Measurements from ENCODE around the gene UBN1.

The UBN1 gene

GRCh38 chr16:4846901-4847773 lies at the start of gene UBN1, which contains the start of gene GLYR1:
Gene UBN1, plus strand, starts transcription at chr16:4847481. Its CDS starts 5,437 bp downstream, at chr16:4852918.
Gene GLYR1, minus strand, starts transcription at chr16:4847288. Its CDS starts 23 bp downstream, at chr16:4847265.
- Histone ChIP-seq H3K27me3 (ENCODE audit: insufficient read depth, poor library complexity, severe bottlenecking) (no peaks in the 10 kb centered on the region), H3K9me3 (ENCODE audit: severe bottlenecking) (no peaks in the 10 kb centered on the region), H3K4me1 (ENCODE audit: insufficient read depth, poor library complexity, severe bottlenecking) (peaks cover 23% of the 10 kb centered on the region), H3K4me3 (ENCODE audit: severe bottlenecking) (peak within 1 kb of the TSS; percentile 82), H3K36me3 (ENCODE audit: low read depth) (peaks cover 42% of the 10 kb centered on the region), H3K27ac (ENCODE audit: poor library complexity, severe bottlenecking) (peak within 1 kb of the TSS; percentile 81)
- DNase-seq (ENCODE audit: low spot score) (peak; percentile 99), ATAC-seq (ENCODE audit: low read depth) (peak; percentile 85)
- no peak for TF ChIP-seq CTCF (IDR thresholded peaks at IDR 0.05; ENCODE audit: poor library complexity, severe bottlenecking)

- DNase-seq (ENCODE audit: low spot score), result no peak
- ATAC-seq (ENCODE audit: low read depth), result no peak
- H3K27me3 ChIP-seq (ENCODE audit: insufficient read depth, poor library complexity, severe bottlenecking), result no peaks in the 10 kb centered on the region
- H3K27ac ChIP-seq (ENCODE audit: poor library complexity, severe bottlenecking), result no peak overlapping the region
- no peaks in the 10 kb centered on the region for H3K9me3 ChIP-seq (ENCODE audit: severe bottlenecking)
- H3K36me3 ChIP-seq (ENCODE audit: low read depth), result no peaks in the 10 kb centered on the region
- peaks cover 9% of the 10 kb centered on the region for H3K4me1 ChIP-seq (ENCODE audit: insufficient read depth, poor library complexity, severe bottlenecking)
- H3K4me3 ChIP-seq (ENCODE audit: severe bottlenecking), result no peak overlapping the region
- TF ChIP-seq CTCF (IDR thresholded peaks at IDR 0.05; ENCODE audit: poor library complexity, severe bottlenecking), result no peak
Measured at GRCh38 chr16:4797805-4798252, 49.5 kb upstream of the UBN1 start.

GRCh38 chr16:4798456-4798855 lies 48.8 kb upstream of the UBN1 start:
- ATAC-seq (ENCODE audit: low read depth) (no peak), DNase-seq (ENCODE audit: low spot score) (no peak)
- Histone ChIP-seq H3K4me1 (ENCODE audit: insufficient read depth, poor library complexity, severe bottlenecking) (peaks cover 9% of the 10 kb centered on the region), H3K36me3 (ENCODE audit: low read depth) (no peaks in the 10 kb centered on the region), H3K27me3 (ENCODE audit: insufficient read depth, poor library complexity, severe bottlenecking) (no peaks in the 10 kb centered on the region), H3K9me3 (ENCODE audit: severe bottlenecking) (no peaks in the 10 kb centered on the region), H3K27ac (ENCODE audit: poor library complexity, severe bottlenecking) (no peak overlapping the region), H3K4me3 (ENCODE audit: severe bottlenecking) (no peak overlapping the region)
- no peak for TF ChIP-seq CTCF (IDR thresholded peaks at IDR 0.05; ENCODE audit: poor library complexity, severe bottlenecking)

- no peak for DNase-seq (ENCODE audit: low spot score)
- Histone ChIP-seq H3K9me3 (ENCODE audit: severe bottlenecking) (no peaks in the 10 kb centered on the region), H3K4me3 (ENCODE audit: severe bottlenecking) (no peak overlapping the region), H3K4me1 (ENCODE audit: insufficient read depth, poor library complexity, severe bottlenecking) (peaks cover 9% of the 10 kb centered on the region), H3K27ac (ENCODE audit: poor library complexity, severe bottlenecking) (peak overlapping the region; percentile 78), H3K36me3 (ENCODE audit: low read depth) (no peaks in the 10 kb centered on the region), H3K27me3 (ENCODE audit: insufficient read depth, poor library complexity, severe bottlenecking) (no peaks in the 10 kb centered on the region)
- ATAC-seq (ENCODE audit: low read depth), result no peak
- no peak for TF ChIP-seq CTCF (IDR thresholded peaks at IDR 0.05; ENCODE audit: poor library complexity, severe bottlenecking)
Measured at GRCh38 chr16:4799171-4799855, 48.0 kb upstream of the UBN1 start.
